HG03565 (cell line): Measurements from ENCODE around the gene STYXL2.

Experiments
- ATAC-seq: cut with Tn5 transposase; IDR thresholded peaks from one replicate; pipeline ENCODE4 v1.9.1; 2021; ENCODE audit warnings: mild to moderate bottlenecking, moderate library complexity; ENCODE audit not compliant: unreplicated experiment

STYXL2 gene

DNA sequence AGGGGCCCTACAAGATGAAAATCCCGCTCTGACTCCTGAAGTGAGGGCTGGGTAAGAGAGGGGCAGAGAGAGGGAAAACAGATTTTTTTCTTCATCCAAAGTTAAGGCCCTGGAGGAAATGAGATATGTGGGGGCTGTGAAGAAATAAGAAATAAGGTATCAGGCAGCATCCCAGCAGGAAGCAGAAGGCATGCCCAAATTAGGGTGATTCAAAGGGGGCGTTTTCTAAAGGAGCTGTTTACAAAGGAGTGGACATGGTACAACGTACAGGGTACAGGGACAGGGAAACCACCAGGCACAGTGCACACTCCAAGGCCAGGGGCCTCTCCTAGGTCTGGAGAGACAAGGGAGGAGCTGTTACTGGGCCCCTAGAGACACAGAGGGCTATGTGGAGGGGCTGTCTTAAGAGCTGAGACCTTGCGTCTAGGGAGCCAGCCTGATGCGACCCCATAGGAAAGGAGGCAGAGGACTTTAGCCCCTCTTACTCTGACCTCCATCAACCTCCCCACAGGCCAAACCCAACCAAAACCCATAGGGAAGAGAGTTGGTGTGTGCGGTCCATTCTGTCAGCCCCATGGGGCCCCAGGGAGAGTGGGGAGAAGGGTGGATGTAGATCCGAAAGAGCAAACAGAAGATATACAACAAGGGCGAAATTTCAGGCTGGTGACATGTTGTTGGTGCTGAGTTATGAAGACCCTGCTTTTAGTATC, 38.6 kb downstream of the STYXL2 start:
- ATAC-seq: no peak

DNA sequence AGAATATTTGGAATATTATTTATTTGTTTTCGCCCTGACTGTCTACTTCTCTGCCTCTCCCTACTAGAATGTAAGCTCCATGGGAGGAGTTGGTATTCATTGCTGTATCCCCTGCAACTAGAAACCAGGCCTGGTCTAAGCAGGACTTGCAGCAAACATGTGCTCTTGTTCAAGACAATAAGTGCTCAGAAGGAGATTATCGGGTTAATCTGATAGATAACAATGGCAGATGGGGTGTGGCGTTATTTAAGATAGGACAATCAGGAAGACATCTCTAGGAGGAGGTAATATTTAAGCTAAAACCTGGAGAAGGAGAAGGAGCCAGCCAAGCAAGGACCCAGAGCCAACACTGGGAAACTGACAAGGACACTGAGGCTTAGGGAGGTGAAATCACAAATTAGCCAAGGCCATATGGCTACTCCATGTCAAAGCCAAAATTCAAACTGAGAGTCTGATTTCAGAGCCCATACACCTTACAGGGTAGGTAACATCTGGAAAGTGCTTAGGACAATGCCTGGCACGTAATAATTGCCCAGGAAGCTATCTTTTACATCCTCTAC, 41.5 kb downstream of the STYXL2 start:
- ATAC-seq: no peak

GRCh38 chr1:167136191-167136614, 42.3 kb downstream of the STYXL2 start:
- no peak for ATAC-seq

DNA sequence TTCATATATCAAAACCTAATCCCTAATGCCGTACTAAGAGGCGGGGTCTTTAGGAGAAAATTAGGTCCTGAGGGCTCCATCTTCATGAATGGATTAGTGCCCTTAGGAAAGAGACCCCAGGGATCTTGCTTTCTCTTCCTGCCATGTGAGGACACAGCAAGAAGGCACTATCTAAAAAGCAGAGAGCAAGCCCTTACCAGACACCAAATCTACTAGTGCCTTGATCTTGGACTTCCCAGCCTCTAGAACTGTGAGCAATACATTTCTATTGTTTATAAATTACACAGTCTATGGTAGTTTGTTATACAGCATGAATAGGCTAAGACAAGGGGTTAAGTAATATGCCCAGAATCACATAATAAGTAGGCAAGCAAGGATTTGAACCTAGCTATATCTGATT, 42.9 kb downstream of the STYXL2 start:
- ATAC-seq: no peak

GRCh38 chr1:167137332-167137781, 43.5 kb downstream of the STYXL2 start:
- no peak for ATAC-seq

DNA sequence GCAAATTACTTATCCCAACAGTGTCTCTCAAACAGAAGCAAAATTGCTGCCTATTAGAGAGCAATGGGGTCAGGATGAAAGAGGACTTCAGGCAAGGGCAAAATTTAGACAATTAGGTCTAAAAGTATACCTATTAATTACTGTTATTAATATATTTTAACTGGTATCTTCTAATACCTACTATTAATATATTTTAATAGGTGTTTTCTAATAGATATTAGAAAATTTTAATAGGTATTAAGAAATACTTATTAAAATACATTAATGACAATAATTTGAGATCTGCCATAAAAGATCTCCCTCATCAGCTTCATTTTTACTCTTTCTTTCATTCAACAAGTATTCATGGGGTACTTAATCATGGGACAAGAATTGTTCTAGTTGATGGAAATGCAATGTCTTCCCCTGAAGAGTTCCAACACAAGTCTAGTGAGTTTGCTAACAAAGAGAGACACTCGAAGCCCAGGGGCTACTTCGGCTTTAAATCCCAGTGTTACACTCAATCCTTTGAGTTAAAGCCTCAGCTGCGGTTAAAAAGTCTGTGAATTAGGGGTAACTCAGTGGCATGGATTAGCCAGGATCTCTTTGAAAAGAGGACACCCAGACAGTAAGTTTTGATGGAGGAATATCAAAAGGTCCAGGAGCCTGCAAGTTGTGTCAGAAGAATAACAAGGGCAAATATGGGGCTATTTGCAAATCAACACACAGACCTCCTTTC, 44.1 kb downstream of the STYXL2 start:
- no peak for ATAC-seq

DNA sequence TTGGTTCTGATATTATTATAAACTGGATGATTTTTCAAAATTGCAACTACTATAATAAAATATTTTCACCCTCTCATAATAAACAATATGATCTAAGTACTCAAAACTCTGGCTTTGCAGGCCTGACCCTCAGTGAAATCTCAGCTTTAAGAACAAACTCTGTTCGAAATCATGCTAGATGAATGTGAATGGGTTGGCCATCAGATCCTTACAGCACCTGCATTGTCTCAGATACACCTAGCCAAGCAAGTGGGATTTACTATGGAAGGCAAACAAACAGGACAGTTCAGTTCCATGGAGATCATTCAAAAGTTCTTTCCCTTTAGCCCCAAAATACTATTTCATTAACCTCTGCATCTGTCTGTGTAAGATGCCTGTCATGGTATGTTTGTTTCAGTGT, 44.8 kb downstream of the STYXL2 start:
- no peak for ATAC-seq

GRCh38 chr1:167141963-167142362, 48.1 kb downstream of the STYXL2 start:
- ATAC-seq: no peak
